MCF 10A (cell line): ENCODE data around the gene ACTRT3. TPM values are rescaled to one million over a fixed set of nuclear protein-coding genes. Genes with fewer than 3 reads are reported as not detected.
A peak's percentile ranks its signal among the peaks of the same experiment; 100 is the strongest.

Experiments used
- Bru-seq: library from RNA; stranded (reverse); fragments of 400-500 nt; gene quantifications from one replicate; lab custom pipeline; 2021; lab: Mats Ljungman, UMichigan
- BruChase-seq, 2 experiments: library from RNA; stranded (reverse); fragments of 400-500 nt; gene quantifications; one replicate each; lab custom pipeline; 2021; lab: Mats Ljungman, UMichigan
- BruUV-seq: library from RNA; stranded (reverse); fragments of 400-500 nt; replicated peaks from 2 replicates; lab custom pipeline; 2021; lab: Mats Ljungman, UMichigan
- CTCF ChIA-PET: fragments of 300-600 bp; sonication (Branson Sonifier 250); formaldehyde crosslinking; extraction: SDS; loops from one replicate; lab custom pipeline; 2021; ENCODE audit warnings: antibody characterized with exemption, inconsistent platforms; lab: Yijun Ruan, JAX
- POLR2A ChIA-PET: fragments of 300-600, 350-650 bp; sonication (Branson Sonifier 250); formaldehyde crosslinking; extraction: SDS; loops from one replicate; lab custom pipeline; 2020; ENCODE audit warnings: antibody characterized with exemption, inconsistent platforms; lab: Yijun Ruan, JAX
- DNase-seq: peaks from one replicate; pipeline ENCODE4 v3.0.0-alpha.2; 2018; ENCODE audit not compliant: unreplicated experiment
- H3K27ac Mint-ChIP-seq: one replicate; pipeline ENCODE4 v1.8.0; 2022; ENCODE audit warnings: mild to moderate bottlenecking, low read depth, mixed read lengths; ENCODE audit not compliant: unreplicated experiment
- H3K27me3 Mint-ChIP-seq: one replicate; pipeline ENCODE4 v1.8.0; 2022; ENCODE audit warnings: mixed read lengths; ENCODE audit not compliant: insufficient read depth, unreplicated experiment
- H3K36me3 Mint-ChIP-seq: one replicate; pipeline ENCODE4 v1.8.0; 2022; ENCODE audit warnings: mild to moderate bottlenecking, moderate library complexity, mixed read lengths; ENCODE audit not compliant: insufficient read depth, unreplicated experiment
- H3K4me1 Mint-ChIP-seq: one replicate; pipeline ENCODE4 v1.8.0; 2022; ENCODE audit warnings: mixed read lengths; ENCODE audit not compliant: insufficient read depth, unreplicated experiment
- H3K4me3 Mint-ChIP-seq: one replicate; pipeline ENCODE4 v1.8.0; 2022; ENCODE audit warnings: mild to moderate bottlenecking, moderate library complexity, mixed read lengths; ENCODE audit not compliant: unreplicated experiment
- H3K9me3 Mint-ChIP-seq: one replicate; pipeline ENCODE4 v1.8.0; 2022; ENCODE audit warnings: mixed read lengths; ENCODE audit not compliant: unreplicated experiment
- intact Hi-C: fragments of 100-400 bp; cut with micrococcal nuclease; formaldehyde crosslinking; loops from 2 replicates; pipeline ENCODE4 v1.14.1; 2022
- long read RNA-seq: library from polyadenylated mRNA; stranded (forward); transcript quantifications from one replicate; pipeline ENCODE4 v2.0.0, GENCODE V29; 2022
- total RNA-seq: library from RNA; stranded (reverse); gene quantifications from 2 replicates; pipeline ENCODE4 v1.2.3, GENCODE V29; 2022
- TF ChIP-seq, protein P1 (sequence below): fragments of 200-600 bp; IDR thresholded peaks from one replicate; pipeline ENCODE4 v1.8.0; 2022; ENCODE audit warnings: antibody characterized with exemption, mild to moderate bottlenecking; ENCODE audit not compliant: unreplicated experiment

Gene ACTRT3
- total RNA-seq (0.93 and 1.0 TPM in 2 replicates), Bru-seq, nascent RNA (percentile 44 among the genes with signal in this experiment), BruChase-seq, experiment 1, labeled RNA remaining after a 6-hour chase (percentile 48 among the genes with signal in this experiment), BruChase-seq, experiment 2, labeled RNA remaining after a 2-hour chase (percentile 55 among the genes with signal in this experiment)
- long read RNA-seq, partial matches to known transcripts, result 0 of 2 reads
- long read RNA-seq, other reads (novel, unspliced or antisense), result 0 of 2 reads

DNA sequence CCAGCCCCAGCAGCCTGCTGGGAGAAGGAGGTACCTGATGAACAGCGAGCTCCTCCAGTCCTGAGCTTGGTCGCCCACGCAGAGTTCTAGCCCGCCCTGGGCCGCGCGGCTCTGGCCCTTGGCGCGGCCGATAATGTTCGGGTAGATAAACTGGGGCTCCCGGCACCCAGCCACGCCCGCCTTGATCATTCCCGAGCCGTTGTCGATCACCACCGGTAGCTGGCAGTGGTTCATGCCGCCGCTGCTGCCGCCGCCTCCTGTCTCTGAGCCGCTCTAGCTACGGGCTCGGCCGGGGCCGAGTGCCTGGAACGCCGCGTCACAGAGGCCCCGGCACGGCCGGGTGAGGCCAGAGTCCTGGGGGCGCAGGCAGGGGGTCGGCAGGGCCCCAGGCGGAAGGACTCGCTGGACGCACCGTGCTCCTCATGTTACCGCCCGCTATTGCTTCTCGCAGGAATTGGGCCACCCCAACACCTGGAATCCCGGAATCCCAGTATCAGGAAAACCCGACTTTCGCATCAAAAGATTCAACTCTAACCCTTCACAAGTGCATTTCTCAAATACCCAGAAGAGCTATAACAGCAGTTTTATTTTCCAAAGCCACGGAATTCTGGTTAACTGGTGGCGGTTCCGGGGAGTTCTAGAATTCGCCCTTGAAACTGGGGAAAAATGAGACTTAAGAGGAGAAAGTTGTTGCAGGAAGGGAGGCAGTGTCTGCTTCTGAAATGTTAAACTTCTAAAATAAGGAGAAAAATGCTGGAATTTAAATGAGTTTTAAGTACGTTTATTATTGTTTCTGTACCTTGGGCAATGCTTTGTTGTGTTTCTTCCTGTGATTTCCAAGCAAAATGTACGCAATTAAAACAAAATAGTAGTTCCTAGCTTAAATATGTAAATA is at the start of gene ACTRT3:
Gene ACTRT3 (minus strand): TSS at position 275 of the 895 bp plus-strand sequence. CDS start 41 bp downstream, at position 234.
- CTCF ChIA-PET, result interaction anchor here (0.6 to 1.6 kb wide), 4 partner anchors 9 to 1454 kb away, joined by 3 to 4 read pairs (median 3); no protein-coding TSS in a partner anchor
- peak; percentile 73 for DNase-seq
- peak within 1 kb of the TSS; percentile 96 for H3K27ac Mint-ChIP-seq

DNA sequence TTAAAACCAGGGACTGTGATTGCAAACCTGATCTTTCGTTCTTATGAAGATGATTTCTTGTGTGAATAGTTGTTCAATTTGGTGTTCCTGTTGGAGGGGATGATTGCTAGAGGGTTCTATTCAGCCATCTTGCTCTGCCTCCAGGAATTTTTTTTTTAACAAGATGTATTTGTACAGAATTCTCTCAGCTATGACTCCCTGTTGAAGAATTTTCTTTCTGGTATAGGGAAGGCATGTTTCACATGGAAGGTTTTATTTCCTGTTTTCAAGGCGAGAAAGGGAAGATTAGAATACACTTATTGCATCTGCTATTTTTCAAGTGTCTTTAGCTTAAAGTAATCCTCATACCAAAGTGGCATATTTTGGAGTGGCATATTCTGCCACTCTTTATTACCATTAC is 49.0 kb upstream of the ACTRT3 start:
- Mint-ChIP-seq H3K27me3 (no peaks in the 10 kb centered on the region), H3K9me3 (peaks cover 10% of the 10 kb centered on the region), H3K27ac (no peak overlapping the region), H3K4me1 (peaks cover 5% of the 10 kb centered on the region), H3K4me3 (no peak overlapping the region), H3K36me3 (no peaks in the 10 kb centered on the region)
- DNase-seq, result no peak
- TF ChIP-seq, protein P1, sequence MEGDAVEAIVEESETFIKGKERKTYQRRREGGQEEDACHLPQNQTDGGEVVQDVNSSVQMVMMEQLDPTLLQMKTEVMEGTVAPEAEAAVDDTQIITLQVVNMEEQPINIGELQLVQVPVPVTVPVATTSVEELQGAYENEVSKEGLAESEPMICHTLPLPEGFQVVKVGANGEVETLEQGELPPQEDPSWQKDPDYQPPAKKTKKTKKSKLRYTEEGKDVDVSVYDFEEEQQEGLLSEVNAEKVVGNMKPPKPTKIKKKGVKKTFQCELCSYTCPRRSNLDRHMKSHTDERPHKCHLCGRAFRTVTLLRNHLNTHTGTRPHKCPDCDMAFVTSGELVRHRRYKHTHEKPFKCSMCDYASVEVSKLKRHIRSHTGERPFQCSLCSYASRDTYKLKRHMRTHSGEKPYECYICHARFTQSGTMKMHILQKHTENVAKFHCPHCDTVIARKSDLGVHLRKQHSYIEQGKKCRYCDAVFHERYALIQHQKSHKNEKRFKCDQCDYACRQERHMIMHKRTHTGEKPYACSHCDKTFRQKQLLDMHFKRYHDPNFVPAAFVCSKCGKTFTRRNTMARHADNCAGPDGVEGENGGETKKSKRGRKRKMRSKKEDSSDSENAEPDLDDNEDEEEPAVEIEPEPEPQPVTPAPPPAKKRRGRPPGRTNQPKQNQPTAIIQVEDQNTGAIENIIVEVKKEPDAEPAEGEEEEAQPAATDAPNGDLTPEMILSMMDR, result no peak
- ChIA-PET CTCF (interaction anchor here (0.6 kb wide), 1 partner anchor 605 kb away, joined by 3 read pairs; no protein-coding TSS in a partner anchor), POLR2A (no interaction called here)
- BruUV-seq, result no TSS peak
- intact Hi-C loops, result no loop called here

More for the DNA sequence above, at the start of gene ACTRT3:
- no peaks in the 10 kb centered on the region for H3K27me3 Mint-ChIP-seq
- no TSS peak for BruUV-seq
- POLR2A ChIA-PET, result interaction anchor here (0.6 to 1.4 kb wide), 9 partner anchors 10 to 1674 kb away, joined by 3 to 7 read pairs (median 3); partner anchors contain the start of gene GOLIM4
- H3K4me1 Mint-ChIP-seq, result peaks cover 7% of the 10 kb centered on the region
- TF ChIP-seq, protein P1, result no peak
- peak within 1 kb of the TSS; percentile 80 for H3K4me3 Mint-ChIP-seq
- H3K9me3 Mint-ChIP-seq, result no peaks in the 10 kb centered on the region
- H3K36me3 Mint-ChIP-seq, result peaks cover 36% of the 10 kb centered on the region
- intact Hi-C loops, result loop anchor here (5.0 kb wide), 2 partner anchors 622 to 1043 kb away; no protein-coding TSS in a partner anchor

- Mint-ChIP-seq H3K4me1 (peaks cover 6% of the 10 kb centered on the region), H3K4me3 (no peak overlapping the region), H3K9me3 (peaks cover 10% of the 10 kb centered on the region), H3K27me3 (no peaks in the 10 kb centered on the region), H3K36me3 (no peaks in the 10 kb centered on the region), H3K27ac (no peak overlapping the region)
- TF ChIP-seq, protein P1, result no peak
- intact Hi-C loops, result no loop called here
- BruUV-seq, result no TSS peak
- DNase-seq, result no peak
- CTCF ChIA-PET, result no interaction called here
- POLR2A ChIA-PET, result no interaction called here
These were observed 46.3 kb upstream of the ACTRT3 start for GRCh38 chr3:169815590-169816150.
